T47D (cell line): Measurements from ENCODE around the gene BRIP1.
A peak's percentile ranks its signal among the peaks of the same experiment; 100 is the strongest.
"Not testable (repeated sequence)": the region's sequence is repeated elsewhere in the genome, so short reads cannot be mapped to it uniquely, and the experiment has no call there.

Experiments used
- DNase-seq, 2 experiments: peaks; one replicate each; pipeline versions ENCODE4 v3.0.0 to v3.0.0-alpha.2; 2011 to 2012; ENCODE audit warnings: low read depth in 1 of 2, low spot score in 1 of 2
- JUND ChIP-seq: IDR thresholded peaks from 2 replicates; pipeline ENCODE4 v1.6.1; 2012; ENCODE audit warnings: low read depth
- in situ Hi-C: cut with HindIII; loops from 2 replicates; pipeline ENCODE4 v1.10.0; 2016; ENCODE audit warnings: low sequenced_read_pairs, low pct_unique_long_range_greater_than_20kb

BRIP1 gene

DNA sequence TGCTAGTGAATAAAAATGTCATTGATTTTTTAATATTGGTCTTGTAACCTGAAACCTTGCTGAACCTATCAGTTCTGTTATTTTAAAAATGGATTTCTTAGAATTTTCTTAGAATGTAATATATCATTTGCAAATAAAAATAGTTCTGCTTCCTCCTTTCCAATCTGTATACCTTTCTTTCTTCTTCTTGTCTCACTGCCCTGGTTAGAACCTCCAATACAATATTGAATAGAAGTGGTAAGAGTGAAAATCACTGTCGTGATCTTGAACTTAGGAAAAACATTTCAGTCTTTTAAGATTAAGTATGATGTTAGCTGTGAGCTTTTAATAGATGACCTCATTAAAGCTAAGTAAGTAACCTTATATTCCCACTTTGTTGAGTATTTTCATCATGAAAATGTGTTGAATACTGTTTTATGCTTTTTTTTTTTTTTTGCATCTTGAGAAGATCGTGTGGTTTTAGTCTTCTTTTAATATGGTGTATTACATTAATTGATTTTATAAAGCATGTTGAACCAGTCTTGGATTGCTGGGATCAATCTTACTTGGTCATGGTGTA is 167.5 kb downstream of the BRIP1 start:
- DNase-seq, result no peak
- in situ Hi-C loops, result no loop called here

DNA sequence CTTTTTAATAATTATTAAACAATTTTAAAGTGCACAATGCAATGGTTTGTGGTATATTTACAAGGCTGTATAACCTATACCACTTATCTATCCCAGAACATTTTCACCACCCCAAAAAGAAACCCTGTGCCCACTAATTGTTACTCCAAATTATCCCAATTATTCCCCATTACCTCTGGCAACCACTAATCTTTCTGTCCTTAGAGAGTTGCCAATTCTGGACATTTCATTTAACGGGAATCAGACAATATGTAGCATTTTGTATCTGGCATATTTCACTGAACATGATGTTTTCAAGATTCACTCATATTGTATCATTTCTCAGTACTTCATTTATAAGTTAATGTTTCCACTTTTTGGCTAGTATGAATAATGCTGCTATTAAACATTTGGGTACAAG is 169.2 kb downstream of the BRIP1 start:
- DNase-seq, result no peak
- in situ Hi-C loops, result no loop called here

More for the DNA sequence above, 167.5 kb downstream of the BRIP1 start:
- TF ChIP-seq JUND, result no peak

DNA sequence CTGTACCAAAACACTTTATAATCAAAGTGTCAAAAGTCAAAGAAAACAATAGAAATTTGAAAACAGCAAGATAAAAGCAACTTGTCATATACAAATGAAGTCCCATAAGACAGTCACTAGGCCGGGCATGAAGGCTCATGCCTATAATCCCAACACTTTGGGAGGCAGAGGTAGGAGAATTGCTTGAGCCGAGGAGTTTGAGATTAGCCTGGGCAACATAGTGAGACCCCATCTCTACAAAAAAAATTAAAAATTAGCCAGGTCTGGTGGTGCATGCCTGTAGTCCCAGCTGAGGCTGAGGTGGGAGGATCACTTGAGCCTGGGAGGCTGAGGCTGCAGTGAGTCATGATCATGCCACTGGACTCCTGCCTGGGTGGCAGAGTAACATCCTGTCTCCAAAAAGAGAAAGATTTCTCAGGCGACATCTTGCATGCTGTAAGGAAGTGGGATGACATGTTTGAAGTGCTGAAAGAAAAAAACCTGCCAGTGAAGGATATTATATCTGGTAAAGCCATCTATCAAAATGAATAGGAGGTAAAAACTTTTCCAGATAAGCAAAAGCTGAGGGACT is 173.6 kb downstream of the BRIP1 start:
- TF ChIP-seq JUND, result no peak
- DNase-seq, result no peak
- in situ Hi-C loops, result no loop called here

More for the DNA sequence above, 169.2 kb downstream of the BRIP1 start:
- no peak for TF ChIP-seq JUND

DNA sequence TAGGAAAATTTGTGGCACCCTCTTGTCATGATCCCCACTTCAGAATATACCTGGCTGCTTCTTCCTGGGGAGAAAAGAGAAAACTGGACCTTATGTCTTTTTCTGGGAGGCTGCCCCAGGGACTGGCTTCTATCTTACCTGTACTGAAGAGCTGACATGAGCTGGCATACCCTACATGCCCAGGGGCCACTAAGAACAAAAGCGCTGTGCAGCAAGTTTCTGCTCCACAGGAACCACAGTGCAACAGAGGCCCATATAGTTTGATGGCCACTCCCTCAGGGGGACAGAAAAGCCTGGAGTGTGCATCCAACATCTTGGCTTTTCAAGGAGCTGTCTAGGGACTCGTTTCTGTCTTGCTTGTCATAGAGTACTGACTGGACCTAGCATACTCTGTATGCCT is 175.6 kb downstream of the BRIP1 start:
- TF ChIP-seq JUND, result no peak
- in situ Hi-C loops, result no loop called here
- DNase-seq, result no peak

DNA sequence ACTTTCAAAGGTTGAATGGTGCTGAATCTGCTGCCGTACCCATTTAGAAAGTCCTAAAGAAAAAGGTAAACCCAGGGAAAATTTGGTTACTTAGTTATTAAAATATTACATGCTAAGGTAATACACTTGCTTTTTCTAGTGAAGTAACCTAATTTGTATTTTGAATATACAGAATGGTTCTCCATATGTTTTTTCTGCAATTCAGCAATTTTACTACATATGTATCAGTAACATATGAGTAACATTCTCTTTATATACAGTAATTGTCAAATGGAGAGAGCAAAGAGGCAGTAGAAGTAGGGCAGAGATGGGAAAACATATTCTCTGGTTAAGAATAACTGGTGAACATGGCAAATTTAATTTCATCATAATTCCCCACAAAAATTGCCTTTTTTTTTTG is 177.2 kb downstream of the BRIP1 start:
- DNase-seq, result no peak
- no peak for TF ChIP-seq JUND
- in situ Hi-C loops, result no loop called here

DNA sequence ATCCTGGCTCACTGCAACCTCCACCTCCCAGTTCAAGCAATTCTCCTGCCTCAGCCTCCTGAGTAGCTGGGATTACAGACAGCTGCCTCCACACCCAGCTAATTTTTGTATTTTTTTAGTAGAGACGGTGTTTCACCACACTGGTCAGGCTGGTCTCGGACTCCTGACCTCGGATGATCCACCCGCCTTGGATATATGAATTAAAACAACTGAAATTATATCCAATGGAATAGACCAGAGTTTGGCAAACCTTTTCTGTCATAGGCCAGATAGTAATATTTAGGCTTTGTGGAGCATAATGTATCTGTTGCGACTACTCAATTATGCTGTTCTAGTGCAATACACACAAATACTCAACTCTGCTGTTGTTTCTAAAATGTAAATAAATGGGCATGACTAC is 178.5 kb downstream of the BRIP1 start:
- no peak for TF ChIP-seq JUND
- DNase-seq, result no peak
- in situ Hi-C loops, result no loop called here

DNA sequence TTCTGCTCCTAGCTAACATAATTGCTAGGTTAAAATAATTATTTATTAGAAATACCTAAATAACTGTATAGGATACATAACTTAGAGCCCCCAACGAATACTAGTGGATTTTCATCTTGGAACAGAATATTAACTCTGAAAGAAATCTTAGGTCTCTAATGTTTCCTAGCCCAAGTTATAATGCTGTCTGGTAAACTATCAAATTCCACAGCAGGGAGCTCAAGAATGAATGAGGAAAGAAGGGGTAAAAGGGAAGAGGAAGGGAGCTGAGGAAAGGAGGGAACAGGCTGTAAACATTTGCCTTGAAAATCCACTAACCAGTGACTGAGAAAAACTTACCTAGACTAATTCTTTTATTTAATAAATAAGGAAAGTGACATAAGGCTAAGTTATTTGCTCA is 179.2 kb downstream of the BRIP1 start:
- no peak for TF ChIP-seq JUND
- no peak for DNase-seq
- in situ Hi-C loops, result no loop called here

DNA sequence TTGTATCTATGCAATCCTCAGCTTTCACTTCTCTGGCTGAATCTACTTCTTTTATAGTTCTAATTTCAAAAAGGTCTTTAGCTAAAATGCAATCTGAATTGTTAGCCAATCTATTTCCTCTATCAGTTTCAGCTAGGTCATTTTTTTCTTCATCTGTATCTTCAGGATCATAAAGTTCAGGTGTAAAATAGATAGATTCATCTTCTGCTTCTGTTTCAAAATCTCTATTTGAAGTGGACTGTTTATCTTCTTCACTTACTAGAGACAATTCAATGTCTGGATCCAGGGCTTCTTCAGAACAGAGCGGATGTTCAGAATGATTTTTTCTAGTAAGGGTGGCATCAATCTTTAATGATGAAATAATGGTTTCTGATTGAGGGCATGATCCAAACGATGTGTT is 179.9 kb downstream of the BRIP1 start:
- in situ Hi-C loops, result no loop called here
- no peak for TF ChIP-seq JUND
- DNase-seq, result no peak

DNA sequence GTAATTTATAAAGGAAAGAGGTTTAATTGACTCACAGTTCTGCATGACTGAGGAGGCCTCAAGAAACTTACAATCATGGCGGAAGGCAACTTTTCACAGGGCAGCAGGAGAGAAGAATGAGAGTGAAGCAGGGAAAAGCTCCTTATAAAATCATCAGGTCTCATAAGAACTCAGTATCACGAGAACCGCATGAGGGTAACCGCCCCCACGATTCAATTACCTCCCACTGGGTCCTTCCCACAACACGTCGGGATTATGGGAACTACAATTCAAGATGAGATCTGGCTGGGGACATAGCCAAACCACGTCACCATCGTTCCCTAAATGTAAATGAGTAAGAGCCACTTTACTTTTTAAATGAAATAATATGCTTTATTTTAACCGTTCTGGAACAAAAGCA is 182.4 kb downstream of the BRIP1 start:
- no peak for TF ChIP-seq JUND
- no peak for DNase-seq
- in situ Hi-C loops, result no loop called here

DNA sequence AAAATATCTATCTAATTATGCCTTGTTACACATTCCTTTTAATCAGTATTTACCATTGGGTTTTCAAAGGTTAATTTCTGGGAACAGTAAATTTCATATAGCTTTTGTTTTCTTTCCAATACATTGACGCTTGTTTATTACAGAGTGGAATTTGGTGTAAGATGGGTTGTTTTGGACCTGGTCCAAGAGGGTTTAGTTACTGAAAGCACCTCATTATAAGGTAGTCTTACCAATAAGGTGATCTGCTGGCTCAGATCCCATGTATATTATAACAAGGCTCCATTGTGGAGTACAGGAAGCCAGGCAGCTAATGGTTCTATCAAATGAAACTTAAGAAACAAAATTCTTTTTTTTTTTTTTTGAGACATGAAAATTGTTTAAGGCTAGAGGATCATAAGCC is 185.0 kb downstream of the BRIP1 start:
- in situ Hi-C loops, result no loop called here
- no peak for TF ChIP-seq JUND
- DNase-seq, result peak in 1 of 2 experiments; percentile 7

DNA sequence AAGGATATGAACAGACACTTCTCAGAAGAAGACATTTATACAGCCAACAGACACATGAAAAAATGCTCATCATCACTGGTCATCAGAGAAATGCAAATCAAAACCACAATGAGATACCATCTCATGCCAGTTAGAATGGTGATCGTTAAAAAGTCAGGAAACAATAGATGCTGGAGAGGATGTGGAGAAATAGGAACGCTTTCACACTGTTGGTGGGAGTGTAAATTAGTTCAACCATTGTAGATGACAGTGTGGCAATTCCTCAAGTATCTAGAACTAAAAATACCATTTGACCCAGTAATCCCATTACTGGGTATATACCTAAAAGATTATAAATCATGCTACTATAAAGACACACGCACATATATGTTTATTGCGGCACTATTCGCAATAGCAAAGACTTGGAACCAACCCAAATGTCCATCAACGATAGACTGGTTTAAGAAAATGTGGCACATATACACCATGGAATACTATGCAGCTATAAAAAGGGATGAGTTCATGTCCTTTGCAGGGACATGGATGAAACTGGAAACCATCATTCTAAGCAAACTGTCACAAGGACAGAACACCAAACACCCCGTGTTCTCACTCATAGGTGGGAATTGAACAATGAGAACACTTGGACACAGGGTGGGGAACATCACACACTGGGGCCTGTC is 186.0 kb downstream of the BRIP1 start:
- DNase-seq, in situ Hi-C loops: not testable (repeated sequence)

DNA sequence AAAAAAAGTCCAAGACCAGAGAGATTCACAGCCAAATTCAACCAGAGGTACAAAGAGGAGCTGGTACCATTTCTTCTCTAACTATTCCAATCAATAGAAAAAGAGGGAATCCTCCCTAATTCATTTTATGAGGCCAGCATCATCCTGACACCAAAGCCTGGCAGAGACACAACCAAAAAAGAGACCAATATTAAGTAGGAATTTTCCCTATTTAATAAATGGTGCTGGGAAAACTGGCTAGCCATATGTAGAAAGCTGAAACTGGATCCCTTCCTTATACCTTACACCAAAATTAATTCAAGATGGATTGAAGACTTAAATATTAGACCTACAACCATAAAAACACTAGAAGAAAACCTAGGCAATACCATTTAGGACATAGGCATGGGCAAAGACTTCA is 186.8 kb downstream of the BRIP1 start:
- in situ Hi-C loops, result not testable (repeated sequence)

DNA sequence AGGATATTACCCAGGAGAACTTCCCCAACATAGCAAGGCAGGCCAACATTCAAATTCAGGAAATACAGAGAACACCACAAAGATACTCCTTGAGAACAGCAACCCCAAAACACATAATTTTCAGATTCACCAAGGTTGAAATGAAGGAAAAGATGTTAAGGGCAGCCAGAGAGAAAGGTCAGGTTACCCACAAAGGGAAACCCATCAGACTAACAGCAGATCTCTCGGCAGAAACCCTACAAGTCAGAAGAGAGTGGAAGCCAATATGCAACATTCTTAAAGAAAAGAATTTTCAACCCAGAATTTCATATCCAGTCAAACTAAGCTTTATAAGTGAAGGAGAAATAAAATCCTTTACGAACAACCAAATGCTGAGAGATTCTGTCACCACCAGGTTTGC is 188.7 kb downstream of the BRIP1 start:
- DNase-seq, in situ Hi-C loops: not testable (repeated sequence)

More for the DNA sequence above, 186.8 kb downstream of the BRIP1 start:
- not testable (repeated sequence) for DNase-seq

DNA sequence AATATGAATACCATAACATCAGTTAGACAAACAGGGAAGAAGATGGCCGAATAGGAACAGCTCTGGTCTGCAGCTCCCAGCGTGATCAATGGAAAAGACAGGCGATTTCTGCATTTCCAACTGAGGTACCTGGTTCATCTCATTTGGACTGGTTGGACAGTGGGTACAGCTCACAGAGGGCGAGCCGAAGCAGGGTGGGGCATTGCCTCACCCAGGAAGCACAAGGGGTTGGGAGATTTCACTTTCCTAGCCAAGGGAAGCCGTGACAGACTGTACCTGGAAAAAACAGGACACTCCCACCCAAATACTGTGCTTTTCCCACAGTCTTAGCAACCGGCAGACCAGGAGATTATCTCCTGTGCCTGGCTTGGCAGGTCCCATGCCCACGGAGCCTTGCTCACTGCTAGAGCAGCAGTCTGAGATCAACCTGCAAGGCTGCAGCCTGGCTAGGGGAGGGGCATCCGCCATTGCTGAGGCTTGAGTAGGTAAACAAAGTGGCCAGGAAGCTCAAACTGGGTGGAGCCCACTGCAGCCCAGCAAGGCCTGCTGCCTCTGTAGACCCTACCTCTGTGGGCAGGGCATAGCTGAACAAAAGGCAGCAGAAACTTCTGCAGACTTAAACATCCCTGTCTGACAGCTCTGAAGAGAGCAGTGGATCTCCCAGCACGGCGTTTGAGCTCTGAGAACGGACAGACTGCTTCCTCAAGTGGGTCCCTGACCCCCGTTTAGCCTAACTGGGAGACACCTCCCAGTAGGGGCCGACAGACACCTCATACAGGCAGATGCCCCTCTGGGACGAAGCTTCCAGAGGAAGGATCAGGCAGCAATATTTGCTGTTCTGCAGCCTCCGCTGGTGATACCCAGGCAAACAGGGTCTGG is 190.1 kb downstream of the BRIP1 start:
- DNase-seq, result not testable (repeated sequence)

More for the DNA sequence above, 190.1 kb downstream of the BRIP1 start:
- in situ Hi-C loops, result not testable (repeated sequence)
